GM21723 (cell line): ENCODE data around the gene A2M.

Experiments
- ATAC-seq: cut with Tn5 transposase; IDR thresholded peaks from one replicate; pipeline ENCODE4 v1.9.1; 2021; ENCODE audit warnings: mild to moderate bottlenecking, moderate library complexity; ENCODE audit not compliant: unreplicated experiment

Gene A2M

GRCh38 chr12:9122091-9122609 lies 6.4 kb upstream of the A2M start:
- ATAC-seq, result no peak

DNA sequence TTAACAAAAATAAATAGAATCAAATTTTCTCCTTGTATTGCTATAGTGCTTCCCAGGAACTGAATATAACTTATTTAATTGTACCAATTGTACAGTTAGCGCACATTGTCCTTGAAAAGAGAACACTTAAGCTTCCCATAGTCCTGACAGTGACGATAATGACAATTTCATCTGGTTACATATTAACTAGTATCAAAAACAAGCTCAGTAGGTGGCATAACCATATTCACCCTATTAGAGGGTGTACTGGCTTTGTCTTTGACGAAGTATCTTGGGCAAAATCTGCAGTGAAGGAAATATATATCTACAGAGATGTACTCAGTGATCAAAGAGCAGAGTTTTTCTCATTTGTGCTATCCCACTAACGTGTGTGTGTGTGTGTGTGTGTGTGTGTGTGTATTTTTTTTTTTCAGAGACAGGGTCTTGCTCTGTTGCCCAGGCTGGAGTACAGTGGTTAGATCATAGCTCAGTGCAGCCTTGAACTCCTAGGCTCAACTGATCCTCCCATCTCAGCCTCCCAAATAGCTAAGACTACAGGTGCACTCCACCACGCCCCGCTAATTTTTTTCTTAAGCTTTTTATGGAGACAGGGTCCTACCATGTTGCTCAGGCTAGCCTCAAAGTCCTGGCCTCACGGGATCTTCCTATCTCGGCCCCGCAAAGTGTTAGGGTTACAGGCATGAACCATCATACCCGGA lies 4.9 kb upstream of the A2M start:
- no peak for ATAC-seq

- peak; percentile 84 for ATAC-seq
Measured at GRCh38 chr12:9118158-9118557, 2.4 kb upstream of the A2M start.

DNA sequence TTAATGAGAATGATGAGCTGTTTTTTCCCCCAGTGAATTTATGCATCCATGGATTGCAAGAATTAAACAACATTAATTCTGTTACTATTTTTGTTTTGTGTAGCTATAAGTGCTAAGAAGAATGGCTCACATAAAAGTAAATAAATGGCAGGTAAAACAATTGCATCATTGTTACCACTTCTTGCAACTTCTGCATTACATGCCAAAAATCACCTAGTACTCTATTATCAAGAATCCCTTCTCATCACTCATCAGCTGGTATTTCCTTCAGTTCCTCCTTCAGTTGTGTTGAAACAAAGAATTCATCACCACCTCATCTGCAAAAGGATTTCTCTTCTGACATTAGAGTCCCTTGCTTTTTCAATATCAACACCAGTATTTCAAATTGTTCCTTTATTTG lies 773 bp downstream of the A2M start:
- no peak for ATAC-seq

DNA sequence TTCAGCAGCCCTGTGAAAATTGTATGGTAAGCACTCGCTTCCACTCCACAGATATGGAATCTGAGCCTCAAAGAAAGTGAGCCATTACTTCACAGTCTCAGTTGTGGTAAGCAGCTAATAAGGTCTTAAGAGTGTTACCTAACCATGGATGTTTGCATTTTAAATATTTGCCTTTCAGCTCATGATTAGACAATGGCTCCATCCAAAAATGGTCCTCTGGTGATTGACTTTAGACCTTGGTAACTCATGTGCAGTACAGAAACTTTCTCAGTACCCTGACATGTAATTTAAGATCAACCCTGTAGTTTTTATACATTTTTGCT lies 1.8 kb downstream of the A2M start:
- no peak for ATAC-seq

DNA sequence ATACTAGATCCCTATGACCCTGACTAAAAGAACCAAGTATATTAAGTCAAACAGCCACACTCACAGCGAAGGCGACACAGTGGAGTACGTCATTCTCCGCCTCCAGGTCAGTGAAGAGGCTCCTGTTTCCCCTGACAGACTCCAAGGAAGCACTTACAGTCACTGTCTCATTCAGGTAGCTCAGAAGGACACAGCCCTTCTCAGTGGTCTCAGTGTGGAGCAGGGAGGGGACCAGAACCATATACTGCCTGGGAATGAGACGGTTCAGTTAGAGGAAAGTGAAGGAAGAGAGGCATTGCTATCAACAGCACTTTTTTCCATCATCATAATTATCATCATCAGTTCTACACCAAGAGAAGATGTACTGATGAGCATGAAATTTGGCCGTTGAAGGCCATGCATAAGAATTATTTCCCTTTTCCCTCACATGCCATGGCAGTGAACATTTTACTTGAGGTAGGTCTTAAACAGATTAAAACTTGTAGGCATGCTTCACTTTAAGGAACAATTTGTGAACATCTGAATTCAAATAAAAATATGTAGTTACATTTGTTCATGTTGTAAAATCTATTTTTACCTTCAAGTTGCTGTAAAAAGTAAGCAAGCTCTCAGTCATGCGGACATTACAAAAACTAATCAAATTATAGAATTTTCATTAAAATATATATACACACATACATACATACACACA lies 2.3 kb downstream of the A2M start:
- no peak for ATAC-seq

GRCh38 chr12:9112076-9112853 lies 3.5 kb downstream of the A2M start:
- ATAC-seq, result no peak

- ATAC-seq, result no peak
Measured at GRCh38 chr12:9111525-9111924, 4.2 kb downstream of the A2M start.

GRCh38 chr12:9109737-9110491 lies 5.8 kb downstream of the A2M start:
- no peak for ATAC-seq

DNA sequence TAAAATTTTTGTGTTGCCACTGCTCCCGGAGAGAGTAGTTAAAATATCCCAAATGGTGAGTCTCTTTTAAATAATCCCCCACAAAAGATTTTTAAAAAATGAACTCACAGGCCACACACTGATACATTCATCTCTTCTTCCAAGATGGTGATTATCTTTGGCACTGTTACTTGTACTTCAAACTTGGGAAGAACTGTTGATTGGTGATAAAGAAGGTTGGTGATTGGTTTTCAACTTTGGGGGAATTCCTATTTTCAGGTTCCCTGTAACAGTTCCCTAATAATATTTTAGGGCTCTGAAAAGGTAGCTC lies 6.6 kb downstream of the A2M start:
- no peak for ATAC-seq

- ATAC-seq, result no peak
Measured at GRCh38 chr12:9108504-9109212, 7.1 kb downstream of the A2M start.

DNA sequence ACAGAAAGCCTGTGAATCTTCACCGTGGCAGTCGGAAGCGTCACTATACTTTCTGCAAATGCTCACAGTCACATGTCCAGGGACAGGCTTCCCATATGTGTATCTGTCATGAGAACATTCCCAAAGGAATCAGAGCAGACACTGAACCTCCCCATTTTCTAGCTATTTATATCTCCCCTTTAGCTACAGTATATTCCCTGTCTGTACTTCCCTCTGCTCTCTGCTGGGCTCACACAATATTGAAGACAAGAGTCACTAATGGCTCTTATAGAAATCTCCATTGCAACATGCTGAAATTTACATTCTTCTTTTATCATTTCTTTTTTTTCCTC lies 8.2 kb downstream of the A2M start:
- ATAC-seq, result no peak

- ATAC-seq, result no peak
Measured at GRCh38 chr12:9106610-9107541, 8.8 kb downstream of the A2M start.

- ATAC-seq, result no peak
Measured at GRCh38 chr12:9106067-9106466, 9.7 kb downstream of the A2M start.

GRCh38 chr12:9104767-9105423 lies 10.8 kb downstream of the A2M start:
- ATAC-seq, result no peak

GRCh38 chr12:9104087-9104486 lies 11.6 kb downstream of the A2M start:
- ATAC-seq, result no peak

DNA sequence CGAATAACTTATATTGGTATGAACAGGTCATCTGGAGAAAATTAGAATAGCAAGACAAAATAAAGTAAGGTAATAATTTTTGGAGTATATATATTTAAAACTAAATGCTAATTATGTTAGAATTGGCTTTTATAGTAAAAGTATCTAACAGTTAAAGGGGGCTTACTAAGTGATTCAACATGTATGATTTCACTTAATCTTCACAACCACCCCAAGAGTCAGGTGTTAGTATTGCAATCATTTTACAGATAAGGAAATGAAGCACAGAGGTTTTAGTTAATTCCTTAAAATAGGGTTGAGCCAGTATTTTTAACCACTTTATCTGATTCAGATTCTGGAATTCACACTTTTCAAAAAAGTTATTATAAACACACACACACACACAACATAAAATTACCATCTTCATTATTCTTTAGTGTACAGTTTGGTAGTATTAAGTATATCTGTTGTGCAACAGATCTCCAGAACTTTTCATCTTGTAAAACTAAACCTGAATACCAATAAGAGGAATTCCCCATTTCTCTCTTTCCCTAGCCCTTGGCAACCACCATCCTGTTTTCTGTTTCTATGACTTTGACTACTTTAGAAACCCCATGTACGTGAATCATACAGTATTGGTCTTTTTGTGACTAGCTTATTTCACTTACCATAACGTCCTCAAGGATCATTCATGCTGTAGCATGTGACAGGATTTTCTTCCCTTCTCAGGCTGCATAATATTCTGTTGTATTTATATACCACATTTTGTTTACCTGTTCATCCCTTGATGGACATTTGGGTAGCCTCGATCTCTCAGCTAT lies 12.5 kb downstream of the A2M start:
- no peak for ATAC-seq

DNA sequence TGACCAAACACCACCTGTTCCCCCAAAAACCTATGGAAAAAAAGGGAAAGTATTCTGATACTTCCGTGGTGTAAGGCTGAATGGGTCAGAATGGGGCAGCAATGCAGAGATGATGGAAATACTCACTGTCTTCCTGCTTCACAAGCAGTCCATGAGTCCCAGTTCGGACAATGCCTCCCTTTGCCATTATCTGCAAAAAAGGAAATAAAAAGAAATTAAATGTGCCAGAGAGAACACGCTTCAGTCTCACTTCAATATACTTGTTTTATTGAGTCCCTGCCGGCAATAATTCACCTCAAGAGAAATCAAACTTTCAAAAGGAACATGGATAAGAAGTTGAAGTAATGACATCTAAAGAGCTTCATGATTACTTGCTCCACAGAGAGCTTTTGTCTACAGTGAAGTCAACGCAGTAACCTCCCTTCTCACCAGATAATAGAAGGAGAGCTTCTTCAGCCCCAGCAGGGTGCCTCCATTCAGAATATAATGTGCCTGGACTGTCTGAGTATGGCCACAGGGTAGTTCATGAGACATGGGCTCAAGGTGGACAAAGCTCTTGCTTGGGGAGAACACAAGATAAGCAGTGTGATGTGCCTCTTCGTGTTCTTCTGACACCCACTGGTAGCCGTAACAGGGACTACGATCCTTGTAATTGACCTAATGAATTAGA lies 14.6 kb downstream of the A2M start:
- ATAC-seq, result no peak
